ENCODE measurements around the gene FGGY. TPM values are rescaled to one million over a fixed set of nuclear protein-coding genes. Genes with fewer than 3 reads are reported as not detected.

The FGGY gene
- total and polyA plus RNA-seq, 2 donors (not counting 1 experiment from before 2014, with no cell fraction given), result 6.1 to 38.5 TPM

- no peak overlapping the region for H3K9ac ChIP-seq (ENCODE audit: low read length)
- Mint-ChIP-seq H3K4me1 (peaks cover 3% of the 10 kb centered on the region), H3K27me3 (no peaks in the 10 kb centered on the region), H3K4me3 (no peak overlapping the region), H3K27ac (no peak overlapping the region), H3K9me3 (ENCODE audit: insufficient read depth) (no peaks in the 10 kb centered on the region)
- ATAC-seq (ENCODE audit: low read depth) (no peak), DNase-seq (no peak)
- H3K27ac ChIP-seq (ENCODE audit: low read length in 2 of 2), result no peak overlapping the region
- no peaks in the 10 kb centered on the region for H4K20me1 ChIP-seq (ENCODE audit: control insufficient read depth, insufficient read depth, low read length, poor library complexity, severe bottlenecking)
- no peaks in the 10 kb centered on the region for H3K4me1 ChIP-seq (ENCODE audit: control insufficient read depth in 2 of 2, insufficient read depth in 2 of 2, low read length in 2 of 2)
- intact Hi-C loops (cut with micrococcal nuclease), result no loop called here
- no peak for TF ChIP-seq EZH2 (IDR thresholded peaks at IDR 0.05; ENCODE audit: borderline replicate concordance, insufficient read depth, low read depth, low read length, poor library complexity, severe bottlenecking)
- H3K4me3 ChIP-seq (ENCODE audit: control extremely low read depth in 1 of 5, extremely low read depth in 1 of 5, insufficient read depth in 1 of 5, low read depth in 2 of 5, low read length in 4 of 5), result no peak overlapping the region
- no peaks in the 10 kb centered on the region for H3K36me3 ChIP-seq (replicated peaks in 1 of 2; ENCODE audit: control extremely low read depth in 1 of 2, control insufficient read depth in 1 of 2, extremely low read depth in 1 of 2, insufficient read depth in 2 of 2, low read length in 1 of 2)
- no peaks in the 10 kb centered on the region for H3K79me2 ChIP-seq (ENCODE audit: control insufficient read depth, insufficient read depth, low read length)
- CTCF ChIA-PET, result interaction anchor here (1.3 kb wide), 1 partner anchor 13 kb away, joined by 3 read pairs; no protein-coding TSS in a partner anchor
- H3K4me2 ChIP-seq (replicated peaks; ENCODE audit: low read depth, low read length, poor library complexity, severe bottlenecking), result no peak overlapping the region
- H3K27me3 ChIP-seq (replicated peaks in 1 of 4; ENCODE audit: control extremely low read depth in 1 of 4, control insufficient read depth in 3 of 4, insufficient read depth in 4 of 4, low read length in 3 of 4), result no peaks in the 10 kb centered on the region
- H2AFZ ChIP-seq (ENCODE audit: insufficient read depth, low read depth, low read length, poor library complexity, severe bottlenecking), result no peak overlapping the region
- no CpG with 5 or more reads among the region's 2 CpGs for WGBS (ENCODE audit: insufficient coverage)
- no peaks in the 10 kb centered on the region for H3K9me3 ChIP-seq (ENCODE audit: control extremely low read depth in 1 of 3, control insufficient read depth in 2 of 3, insufficient read depth in 1 of 3, low read length in 2 of 3)
- POLR2A ChIA-PET, result no interaction called here
These were observed 388.8 kb downstream of the FGGY start for GRCh38 chr1:59685666-59686065.

GRCh38 chr1:59686170-59686569 lies 389.3 kb downstream of the FGGY start:
- no peaks in the 10 kb centered on the region for H3K79me2 ChIP-seq (ENCODE audit: control insufficient read depth, insufficient read depth, low read length)
- intact Hi-C loops (cut with micrococcal nuclease), result no loop called here
- H3K27ac Mint-ChIP-seq, result no peak overlapping the region
- ATAC-seq (ENCODE audit: low read depth) (no peak), DNase-seq (no peak)
- H3K9me3 Mint-ChIP-seq (ENCODE audit: insufficient read depth), result no peaks in the 10 kb centered on the region
- no peak overlapping the region for H3K4me3 Mint-ChIP-seq
- TF ChIP-seq EZH2 (IDR thresholded peaks at IDR 0.05; ENCODE audit: borderline replicate concordance, insufficient read depth, low read depth, low read length, poor library complexity, severe bottlenecking) (no peak), CTCF (IDR thresholded peaks at IDR 0.05) (no peak)
- H3K4me1 ChIP-seq (ENCODE audit: control insufficient read depth in 2 of 2, insufficient read depth in 2 of 2, low read length in 2 of 2), result no peaks in the 10 kb centered on the region
- no peak overlapping the region for H3K4me3 ChIP-seq (ENCODE audit: control extremely low read depth in 1 of 5, extremely low read depth in 1 of 5, insufficient read depth in 1 of 5, low read depth in 2 of 5, low read length in 4 of 5)
- ChIA-PET CTCF (interaction anchor here (1.3 kb wide), 1 partner anchor 12 kb away, joined by 3 read pairs; no protein-coding TSS in a partner anchor), POLR2A (no interaction called here)
- H2AFZ ChIP-seq (ENCODE audit: insufficient read depth, low read depth, low read length, poor library complexity, severe bottlenecking), result no peak overlapping the region
- no peaks in the 10 kb centered on the region for H3K27me3 Mint-ChIP-seq
- H3K4me2 ChIP-seq (replicated peaks; ENCODE audit: low read depth, low read length, poor library complexity, severe bottlenecking), result no peak overlapping the region
- WGBS (ENCODE audit: insufficient coverage), result no CpG with 5 or more reads among the region's 3 CpGs
- H3K9me3 ChIP-seq (ENCODE audit: control extremely low read depth in 1 of 3, control insufficient read depth in 2 of 3, insufficient read depth in 1 of 3, low read length in 2 of 3), result no peaks in the 10 kb centered on the region
- H3K9ac ChIP-seq (ENCODE audit: low read length), result no peak overlapping the region
- H4K20me1 ChIP-seq (ENCODE audit: control insufficient read depth, insufficient read depth, low read length, poor library complexity, severe bottlenecking), result no peaks in the 10 kb centered on the region
- no peak overlapping the region for H3K27ac ChIP-seq (ENCODE audit: low read length in 2 of 2)
- H3K4me1 Mint-ChIP-seq, result peaks cover 3% of the 10 kb centered on the region
- no peaks in the 10 kb centered on the region for H3K36me3 ChIP-seq (replicated peaks in 1 of 2; ENCODE audit: control extremely low read depth in 1 of 2, control insufficient read depth in 1 of 2, extremely low read depth in 1 of 2, insufficient read depth in 2 of 2, low read length in 1 of 2)
- no peaks in the 10 kb centered on the region for H3K27me3 ChIP-seq (replicated peaks in 1 of 4; ENCODE audit: control extremely low read depth in 1 of 4, control insufficient read depth in 3 of 4, insufficient read depth in 4 of 4, low read length in 3 of 4)
